A549 (cell line): ENCODE results near the gene SLC9A4. TPM values are rescaled to one million over a fixed set of nuclear protein-coding genes. Genes with fewer than 3 reads are reported as not detected.

Source experiments
- ATAC-seq, 2 experiments: fragments of 200-7000 bp in 1 of 2; fragments of >200 bp in 1 of 2; cut with Nextera tagmentation in 1 of 2; cut with Tn5 transposase in 1 of 2; 3 replicates each; pipeline versions ENCODE4 v1.8.0 to v1.9.1; 2018 to 2020; ENCODE audit warnings: mild to moderate bottlenecking in 1 of 2, moderate library complexity in 1 of 2
- CTCF ChIA-PET: fragments of 300-600 bp; sonication (Branson Sonifier 250); formaldehyde crosslinking; extraction: SDS; loops from one replicate; lab custom pipeline; 2021; ENCODE audit warnings: antibody characterized with exemption, inconsistent platforms; lab: Yijun Ruan, JAX
- POLR2A ChIA-PET: fragments of 350-600 bp; formaldehyde crosslinking; extraction: SDS; loops from one replicate; lab custom pipeline; 2021; ENCODE audit warnings: antibody characterized with exemption, inconsistent platforms; lab: Yijun Ruan, JAX
- DNase-seq, 2 experiments: peaks; one replicate each; pipeline versions ENCODE4 v3.0.0 to v3.0.0-alpha.2; 2011 to 2016; ENCODE audit warnings: low read depth in 1 of 2, low spot score in 1 of 2
- FAIRE-seq: peaks from 2 replicates; lab custom pipeline; 2011; peaks lifted over from hg19 to GRCh38; lab: Jason Lieb, UNC
- H3K27ac ChIP-seq, 2 experiments: fragments of >200 bp; sonication (Bioruptor Twin); formaldehyde crosslinking; 3 replicates each; pipeline ENCODE4 v1.5.1; 2016 to 2017
- H3K4me1 ChIP-seq: fragments of >200 bp; sonication (Bioruptor Twin); formaldehyde crosslinking; 3 replicates; pipeline ENCODE4 v1.6.1; 2016
- H3K4me2 ChIP-seq: fragments of >200 bp; sonication (Bioruptor Twin); formaldehyde crosslinking; 3 replicates; pipeline ENCODE4 v1.6.1; 2016
- H3K4me3 ChIP-seq: fragments of >200 bp; sonication (Bioruptor Twin); formaldehyde crosslinking; 3 replicates; pipeline ENCODE4 v1.5.1; 2016
- H3K9me3 ChIP-seq: fragments of >200 bp; sonication (Bioruptor Twin); formaldehyde crosslinking; 3 replicates; pipeline ENCODE4 v1.6.1; 2016
- ATOH8 ChIP-seq: fragments of 250-450 bp; sonication (Bioruptor Pico); IDR thresholded peaks from 2 replicates; pipeline ENCODE4 v1.5.0; 2020; ENCODE audit warnings: low read depth, mild to moderate bottlenecking, moderate library complexity
- CBX2 ChIP-seq: fragments of 200-600 bp; sonication (generic); IDR thresholded peaks from 2 replicates; pipeline ENCODE4 v1.6.1; 2016; ENCODE audit warnings: low read depth, mild to moderate bottlenecking, borderline replicate concordance
- CHD4 ChIP-seq: fragments of 200-600 bp; sonication (generic); IDR thresholded peaks from 2 replicates; pipeline ENCODE4 v1.6.1; 2016; ENCODE audit warnings: antibody characterized with exemption, mild to moderate bottlenecking, borderline replicate concordance
- CTCF ChIP-seq: fragments of >200 bp; sonication (Bioruptor Twin); formaldehyde crosslinking; IDR thresholded peaks from 3 replicates; pipeline ENCODE4 v1.5.1; 2016
- ESRRA ChIP-seq: fragments of 150-350 bp; IDR thresholded peaks from 2 replicates; pipeline ENCODE4 v1.6.1; 2014; ENCODE audit warnings: mild to moderate bottlenecking, low read length, borderline replicate concordance
- FOSL2 ChIP-seq, 2 experiments: fragments of 450-650 bp in 1 of 2; fragments of >200 bp in 1 of 2; sonication (Bioruptor Twin) in 1 of 2; formaldehyde crosslinking; IDR thresholded peaks; 2 replicates each; pipeline versions ENCODE4 v1.5.0 to v1.6.1; 2016 to 2020; ENCODE audit warnings: mild to moderate bottlenecking in 1 of 2, moderate library complexity in 1 of 2
- FOXS1 ChIP-seq: fragments of 250-450 bp; sonication (Bioruptor Pico); IDR thresholded peaks from 2 replicates; pipeline ENCODE4 v1.5.0; 2020; ENCODE audit warnings: mild to moderate bottlenecking, moderate library complexity
- GATA3 ChIP-seq: IDR thresholded peaks from 2 replicates; pipeline ENCODE4 v1.6.1; 2012; ENCODE audit warnings: borderline replicate concordance
- HOXA7 ChIP-seq: fragments of 250-450 bp; sonication (Bioruptor Pico); IDR thresholded peaks from 2 replicates; pipeline ENCODE4 v1.5.0; 2020; ENCODE audit warnings: mild to moderate bottlenecking, moderate library complexity
- JUN ChIP-seq, 2 experiments: fragments of >200 bp; sonication (Bioruptor Twin); formaldehyde crosslinking; IDR thresholded peaks; 2 replicates in 1 of 2; 3 replicates in 1 of 2; pipeline ENCODE4 v1.6.1; 2016 to 2017
- MAX ChIP-seq: IDR thresholded peaks from 2 replicates; pipeline ENCODE4 v1.6.1; 2012
- MAZ ChIP-seq: fragments of 150-350 bp; IDR thresholded peaks from 2 replicates; pipeline ENCODE4 v1.6.1; 2014; ENCODE audit warnings: antibody characterized with exemption, low read depth, low read length, borderline replicate concordance
- MYC ChIP-seq: IDR thresholded peaks from 2 replicates; pipeline ENCODE4 v1.6.1; 2012; ENCODE audit warnings: mild to moderate bottlenecking, inconsistent platforms, low read length, improper control_type of control experiment, borderline replicate concordance
- RAD21 ChIP-seq, 2 experiments: fragments of >200 bp in 1 of 2; sonication (Bioruptor Twin) in 1 of 2; formaldehyde crosslinking in 1 of 2; IDR thresholded peaks in 1 of 2; conservative IDR thresholded peaks in 1 of 2; 2 replicates in 1 of 2; 3 replicates in 1 of 2; pipeline ENCODE4 v1.6.1; 2012 to 2018; ENCODE audit warnings: inconsistent platforms in 1 of 2
- RARB ChIP-seq: fragments of 250-450 bp; sonication (Bioruptor Pico); IDR thresholded peaks from 2 replicates; pipeline ENCODE4 v1.8.0; 2021; ENCODE audit warnings: mild to moderate bottlenecking, moderate library complexity
- SMC3 ChIP-seq: fragments of >200 bp; sonication (Bioruptor Twin); formaldehyde crosslinking; IDR thresholded peaks from 3 replicates; pipeline ENCODE4 v1.6.1; 2018; ENCODE audit warnings: inconsistent platforms
- ZNF302 ChIP-seq: fragments of 250-450 bp; sonication (Bioruptor Pico); IDR thresholded peaks from 2 replicates; pipeline ENCODE4 v1.9.0; 2021; ENCODE audit warnings: inconsistent platforms, mild to moderate bottlenecking, moderate library complexity
- WGBS: methylation state at CpG from one replicate; pipeline ENCODE4 v1.1.6; 2017; ENCODE audit errors: missing lambda C conversion rate; 5-methylcytosine and 5-hydroxymethylcytosine counted together
- polyA plus RNA-seq, 4 experiments: library from polyadenylated mRNA; depleted of rRNA in 3 of 4; stranded (reverse); fragments of >200 nt; fragmentation: RNase III in 1 of 4; extraction: RNeasy Plus Mini Kit Qiagen cat#74134 plus additional on column Dnase treatment in 1 of 4; gene quantifications; 2 replicates in 3 of 4; 3 replicates in 1 of 4; pipeline ENCODE4 v1.2.3, GENCODE V29; 2011 to 2017
- TF ChIP-seq, protein P1 (sequence below): IDR thresholded peaks from 2 replicates; pipeline ENCODE4 v1.6.1; 2012; ENCODE audit warnings: low read depth, borderline replicate concordance
- TF ChIP-seq, protein P2 (sequence below): fragments of >200 bp; sonication (Bioruptor Twin); formaldehyde crosslinking; IDR thresholded peaks from 3 replicates; pipeline ENCODE4 v1.6.1; 2016

The SLC9A4 gene
- polyA plus RNA-seq, 2 of the 4 experiments (the other 2 are of a cell fraction): not detected

- Histone ChIP-seq H3K4me3 (no peak overlapping the region), H3K9me3 (no peaks in the 10 kb centered on the region; the same call in 2 of the 3 replicates), H3K4me2 (no peak overlapping the region), H3K27ac (no peak overlapping the region), H3K4me1 (no peaks in the 10 kb centered on the region)
- POLR2A ChIA-PET: no interaction called here
- 0% methylated on average over 1 of the region's 1 CpG for WGBS
- ATAC-seq (peak in 1 of 2 experiments; percentile 66; a peak in 4 of 6 replicates), DNase-seq (peak; percentile 28 to 42), FAIRE-seq (no peak)
- CTCF ChIA-PET: interaction anchor here (0.8 to 2.8 kb wide), 16 partner anchors 23 to 1107 kb away, joined by 3 to 10 read pairs (median 3); partner anchors contain the start of gene SLC9A4
- TF ChIP-seq MYC (no peak), CTCF (peak; percentile 90), SMC3 (peak; percentile 64), RAD21 (conservative IDR thresholded peaks at IDR 0.05 in 1 of 2, IDR thresholded peaks at IDR 0.05 in 1 of 2) (peak; percentile 82 to 83)
Observed at GRCh38 chr2:102449370-102449974, 23.6 kb upstream of the SLC9A4 start.

GRCh38 chr2:102451968-102452367 lies 21.1 kb upstream of the SLC9A4 start:
- no peak overlapping the region for H3K27ac ChIP-seq
- CTCF ChIA-PET: interaction anchor here (0.9 to 3.5 kb wide), 6 partner anchors 9 to 568 kb away, joined by 3 to 20 read pairs (median 4); no protein-coding TSS in a partner anchor
- no peak for DNase-seq
- no peak overlapping the region for H3K4me3 ChIP-seq
- POLR2A ChIA-PET: interaction anchor here (0.5 kb wide), 1 partner anchor 36 kb away, joined by 3 read pairs; no protein-coding TSS in a partner anchor
- no peak for FAIRE-seq
- no peak overlapping the region for H3K4me2 ChIP-seq
- no peaks in the 10 kb centered on the region; the same call in 2 of the 3 replicates for H3K9me3 ChIP-seq
- no peak for TF ChIP-seq ATOH8 (CRISPR knock-in tag)
- TF ChIP-seq FOXS1 (CRISPR knock-in tag): no peak
- TF ChIP-seq CHD4: no peak
- TF ChIP-seq, all 56 proteins: peak for 0
- peak in 1 of 2 experiments; percentile 35; a peak in 2 of 6 replicates for ATAC-seq
- H3K4me1 ChIP-seq: no peaks in the 10 kb centered on the region
- 45% methylated on average over 2 of the region's 2 CpGs for WGBS

DNA sequence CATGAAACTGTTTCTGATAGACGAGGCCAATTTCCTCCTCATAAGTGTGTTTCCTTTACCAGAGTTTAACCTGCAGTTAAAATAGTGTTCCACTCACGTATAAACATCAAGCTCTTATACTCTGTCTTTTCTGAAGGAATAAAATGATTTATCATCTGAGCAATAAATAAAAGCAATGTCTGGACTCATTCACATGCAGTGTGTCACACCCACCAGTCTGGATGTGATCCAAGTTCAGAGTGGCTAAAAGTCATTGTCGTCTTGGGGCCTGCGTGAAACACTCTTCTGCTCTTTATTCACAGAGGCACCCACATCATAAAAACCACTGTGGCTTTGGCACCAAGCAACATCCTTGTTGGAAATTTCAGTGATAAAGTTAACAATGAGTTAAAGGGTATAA lies 19.5 kb upstream of the SLC9A4 start:
- Histone ChIP-seq H3K4me1 (no peaks in the 10 kb centered on the region), H3K4me2 (no peak overlapping the region), H3K9me3 (no peaks in the 10 kb centered on the region; the same call in 2 of the 3 replicates), H3K4me3 (no peak overlapping the region), H3K27ac (no peak overlapping the region)
- ATAC-seq (no peak), FAIRE-seq (no peak), DNase-seq (no peak)
- WGBS: 76% methylated on average over 4 of the region's 4 CpGs
- POLR2A ChIA-PET: no interaction called here
- CTCF ChIA-PET: interaction anchor here (0.5 to 3.5 kb wide), 6 partner anchors 10 to 553 kb away, joined by 3 to 20 read pairs (median 4); partner anchors contain the start of gene SLC9A4
- no peak for TF ChIP-seq ZNF302
- TF ChIP-seq HOXA7 (CRISPR knock-in tag): no peak
- no peak for TF ChIP-seq GATA3
- TF ChIP-seq FOSL2 (IDR thresholded peaks at IDR 0.05): no peak
- no peak for TF ChIP-seq FOSL2 (CRISPR knock-in tag; IDR thresholded peaks at IDR 0.05)
- no peak for TF ChIP-seq ESRRA
- TF ChIP-seq, protein P1, sequence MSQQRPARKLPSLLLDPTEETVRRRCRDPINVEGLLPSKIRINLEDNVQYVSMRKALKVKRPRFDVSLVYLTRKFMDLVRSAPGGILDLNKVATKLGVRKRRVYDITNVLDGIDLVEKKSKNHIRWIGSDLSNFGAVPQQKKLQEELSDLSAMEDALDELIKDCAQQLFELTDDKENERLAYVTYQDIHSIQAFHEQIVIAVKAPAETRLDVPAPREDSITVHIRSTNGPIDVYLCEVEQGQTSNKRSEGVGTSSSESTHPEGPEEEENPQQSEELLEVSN: no peak
- TF ChIP-seq, protein P2, sequence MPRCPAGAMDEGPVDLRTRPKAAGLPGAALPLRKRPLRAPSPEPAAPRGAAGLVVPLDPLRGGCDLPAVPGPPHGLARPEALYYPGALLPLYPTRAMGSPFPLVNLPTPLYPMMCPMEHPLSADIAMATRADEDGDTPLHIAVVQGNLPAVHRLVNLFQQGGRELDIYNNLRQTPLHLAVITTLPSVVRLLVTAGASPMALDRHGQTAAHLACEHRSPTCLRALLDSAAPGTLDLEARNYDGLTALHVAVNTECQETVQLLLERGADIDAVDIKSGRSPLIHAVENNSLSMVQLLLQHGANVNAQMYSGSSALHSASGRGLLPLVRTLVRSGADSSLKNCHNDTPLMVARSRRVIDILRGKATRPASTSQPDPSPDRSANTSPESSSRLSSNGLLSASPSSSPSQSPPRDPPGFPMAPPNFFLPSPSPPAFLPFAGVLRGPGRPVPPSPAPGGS: no peak
- TF ChIP-seq SMC3: no peak
- no peak for TF ChIP-seq CTCF
- TF ChIP-seq RARB (CRISPR knock-in tag): no peak
- TF ChIP-seq MAX: no peak
- no peak for TF ChIP-seq JUN (IDR thresholded peaks at IDR 0.05)
- TF ChIP-seq MAZ: no peak
- no peak for TF ChIP-seq CHD4
- TF ChIP-seq CBX2: no peak
